Esophagus squamous epithelium (tissue), 4 donors: ENCODE data around the gene NAB1.

Experiments used
- CTCF ChIP-seq, 6 experiments: fragments of 450-650 bp in 4 of 6; fragments of 200-600 bp in 2 of 6; sonication (generic) in 2 of 6; IDR thresholded peaks; one replicate each; pipeline ENCODE4 v1.5.1; 2016 to 2019; ENCODE audit warnings: antibody characterized with exemption in 6 of 6, mild to moderate bottlenecking in 4 of 6, moderate library complexity in 4 of 6
- POLR2A ChIP-seq, 4 donors: fragments of 450-650 bp; IDR thresholded peaks; one replicate each; pipeline ENCODE4 v1.6.1; 2017; ENCODE audit warnings: antibody characterized with exemption in 4 of 4, mild to moderate bottlenecking in 4 of 4, moderate library complexity in 3 of 4

GRCh38 chr2:190625691-190626090 lies 23.2 kb upstream of the NAB1 start:
- no peak for TF ChIP-seq POLR2A (IDR thresholded peaks at IDR 0.05)
- TF ChIP-seq CTCF (IDR thresholded peaks at IDR 0.05): no peak
